NCI-H2227 (cell line): ENCODE measurements around the gene HERC6.
"Not testable (repeated sequence)": the region's sequence is repeated elsewhere in the genome, so short reads cannot be mapped to it uniquely, and the experiment has no call there.

Experiments used
- DNase-seq: peaks from one replicate; lab custom pipeline; 2025; ENCODE audit not compliant: unreplicated experiment; lab: John Stamatoyannopoulos, UW

The HERC6 gene

DNA sequence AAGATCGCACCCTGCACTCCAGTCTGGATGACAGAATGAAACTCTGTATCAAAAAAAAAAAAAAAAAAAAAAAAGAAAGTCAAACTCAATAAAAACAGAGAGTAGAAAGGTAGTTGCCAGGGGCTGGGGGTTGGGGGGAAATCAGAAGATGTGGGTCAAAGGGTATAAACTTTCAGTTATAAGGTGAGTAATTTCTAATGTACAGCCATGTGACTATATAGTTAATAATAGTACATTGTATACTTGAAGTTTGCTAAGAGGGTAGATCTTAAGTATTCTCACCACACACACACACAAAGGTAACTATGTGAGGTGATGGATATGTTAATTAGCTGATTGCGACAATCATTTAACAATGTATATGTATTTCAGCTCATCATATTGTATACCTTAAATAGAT, 11.5 kb downstream of the HERC6 start:
- no peak for DNase-seq

DNA sequence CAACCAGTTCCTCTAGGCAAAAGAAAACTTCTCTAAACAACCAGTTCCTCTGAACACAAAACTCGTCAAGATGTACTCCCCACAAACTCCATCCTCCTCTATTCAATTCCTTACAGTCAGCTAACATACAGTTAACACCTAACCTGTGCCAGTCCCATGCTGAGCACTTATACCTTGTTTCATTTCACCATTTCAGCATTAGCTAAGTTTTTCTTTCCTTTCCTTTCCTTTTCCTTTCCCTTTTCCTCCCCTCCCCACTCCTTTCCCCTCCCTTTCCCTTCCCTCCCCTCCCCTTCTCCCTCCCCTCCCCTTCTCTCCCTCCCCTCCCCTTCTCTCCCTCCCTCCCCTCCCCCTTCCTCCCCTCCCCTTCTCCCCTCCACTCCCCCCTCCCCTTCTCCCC, 13.1 kb downstream of the HERC6 start:
- no peak for DNase-seq

- DNase-seq: no peak
Observed at GRCh38 chr4:88396681-88397080, 18.0 kb downstream of the HERC6 start.

DNA sequence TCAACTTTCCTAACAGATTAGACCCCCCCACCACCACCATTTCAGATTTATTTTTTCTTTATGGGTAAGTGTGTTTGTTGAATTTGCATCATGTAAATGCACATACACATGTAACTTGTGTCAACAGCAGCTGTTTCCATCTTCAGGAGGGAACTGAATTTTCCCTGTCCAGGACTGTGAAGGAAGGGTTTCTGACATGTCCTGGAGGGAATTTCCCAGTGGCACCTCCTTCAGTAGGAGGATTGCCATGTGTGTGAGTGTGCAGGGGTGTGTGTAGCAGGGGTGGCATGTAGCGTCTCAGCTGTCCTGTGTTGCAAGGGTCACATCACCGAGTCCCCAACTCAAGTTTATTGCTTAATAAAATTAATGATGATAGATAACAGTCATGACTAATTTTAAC, 19.7 kb downstream of the HERC6 start:
- no peak for DNase-seq

DNA sequence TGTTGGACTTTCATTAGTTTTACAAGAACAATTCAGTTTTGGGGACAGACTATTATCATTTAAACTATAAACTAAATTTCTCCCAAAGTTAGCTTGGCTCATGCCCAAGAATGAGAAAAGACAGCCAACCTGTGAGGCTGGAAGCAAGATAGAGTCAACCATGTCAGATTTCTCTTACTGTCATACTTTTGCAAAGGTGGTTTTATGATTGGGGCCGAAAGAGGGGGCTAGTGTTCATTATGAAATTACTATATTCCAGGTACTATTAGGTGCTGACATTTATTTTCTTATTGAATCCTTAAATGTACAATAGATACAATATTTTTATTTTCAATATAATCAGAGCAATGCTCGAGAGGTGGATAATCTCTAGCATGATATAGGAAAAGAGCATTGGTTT, 30.6 kb downstream of the HERC6 start:
- DNase-seq: no peak

DNA sequence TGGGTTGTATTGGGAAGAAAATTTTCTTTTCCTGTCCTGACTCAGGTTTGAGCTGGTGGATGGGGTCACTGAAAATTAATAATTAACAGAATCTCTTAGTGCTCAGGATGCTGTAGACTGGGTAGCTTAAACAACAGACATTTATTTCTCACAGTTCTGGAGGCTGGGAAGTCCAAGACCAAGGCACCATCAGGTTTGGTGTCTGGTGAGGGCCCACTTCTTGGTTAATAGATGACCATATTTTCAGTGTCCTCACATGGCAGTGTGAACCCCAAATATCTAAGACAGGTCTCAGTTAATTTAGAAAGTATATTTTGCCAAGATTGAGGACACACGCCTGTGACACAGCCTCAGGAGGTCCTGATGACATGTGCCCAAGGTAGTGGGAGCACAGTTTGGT, 31.1 kb downstream of the HERC6 start:
- no peak for DNase-seq

GRCh38 chr4:88411491-88412096, 32.9 kb downstream of the HERC6 start:
- no peak for DNase-seq

DNA sequence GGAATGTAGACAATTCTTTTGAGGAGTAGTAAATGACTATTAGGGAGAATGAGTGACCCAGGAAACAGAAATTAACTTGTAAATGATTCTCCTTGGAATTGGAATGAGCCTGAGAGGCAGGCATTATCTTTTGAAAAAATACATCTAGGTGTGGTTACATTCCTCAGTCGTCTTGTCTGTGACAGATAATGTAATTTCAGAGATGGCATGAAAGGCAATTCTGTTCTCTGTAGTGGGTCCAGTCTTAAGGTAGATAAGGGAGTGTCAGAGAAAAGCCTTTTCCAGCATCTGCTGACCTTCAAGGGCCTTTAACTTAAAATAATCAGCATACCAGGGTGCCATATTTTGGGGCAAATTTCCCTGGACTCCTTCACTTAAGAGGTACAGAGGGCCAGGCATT, 35.1 kb downstream of the HERC6 start:
- no peak for DNase-seq

DNA sequence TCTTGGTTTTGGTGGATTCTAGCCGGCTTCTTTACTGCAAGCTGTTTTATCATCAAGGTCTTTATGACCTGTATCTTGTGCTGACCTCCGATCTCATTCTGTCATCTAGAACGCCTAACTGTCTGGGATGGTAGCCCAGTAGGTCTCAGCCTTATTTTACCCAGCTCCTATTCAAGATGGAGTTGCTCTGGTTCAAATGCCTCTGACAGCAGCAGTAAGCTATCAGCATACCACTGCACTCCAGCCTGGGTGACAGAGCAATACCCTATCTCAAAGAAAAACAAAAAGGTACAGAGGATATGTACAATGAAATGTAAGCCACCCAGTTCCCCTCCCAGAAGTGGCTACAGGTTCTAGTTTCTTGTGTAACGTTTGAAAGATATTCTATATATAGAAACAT, 36.1 kb downstream of the HERC6 start:
- DNase-seq: no peak

DNA sequence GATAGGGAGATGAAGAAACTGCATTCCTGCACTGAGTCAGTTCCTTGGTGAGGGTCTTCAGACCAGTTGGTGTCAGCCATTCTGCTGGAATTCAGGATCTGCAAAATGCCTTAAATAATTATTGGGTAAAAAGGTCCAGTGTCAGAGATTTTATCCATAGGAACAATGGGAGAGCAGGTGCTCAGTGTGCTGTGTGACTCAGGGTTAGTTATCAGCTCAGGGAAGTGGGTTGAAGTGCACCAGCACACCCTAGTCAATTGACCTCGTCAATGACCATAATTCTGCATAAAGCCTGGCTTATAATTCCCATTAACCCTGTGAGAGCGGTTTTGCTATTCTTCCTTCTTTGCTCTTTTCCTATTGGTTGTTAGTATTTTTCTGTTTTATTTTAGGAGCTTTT, 37.3 kb downstream of the HERC6 start:
- no peak for DNase-seq

DNA sequence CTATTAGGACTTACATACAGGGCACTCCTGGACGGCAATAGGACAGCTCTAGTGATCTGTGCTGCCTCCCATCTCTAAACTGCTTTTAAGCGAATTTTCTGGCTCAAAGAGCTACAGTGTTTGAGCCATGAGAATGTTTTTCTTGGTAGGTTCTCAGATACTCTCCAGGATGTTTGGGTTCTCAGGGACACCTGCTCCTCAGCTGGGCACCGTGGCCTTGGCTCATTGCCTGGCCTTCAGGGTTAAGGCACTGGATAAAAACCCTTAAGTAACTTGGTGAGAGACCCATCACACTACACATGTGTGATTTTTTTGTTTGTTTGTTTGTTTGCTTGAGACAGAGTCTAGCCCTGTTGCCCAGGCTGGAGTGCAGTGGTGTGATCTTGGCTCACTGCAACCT, 39.8 kb downstream of the HERC6 start:
- no peak for DNase-seq

GRCh38 chr4:88419874-88420273, 41.2 kb downstream of the HERC6 start:
- DNase-seq: no peak

GRCh38 chr4:88420844-88421243, 42.2 kb downstream of the HERC6 start:
- no peak for DNase-seq

DNA sequence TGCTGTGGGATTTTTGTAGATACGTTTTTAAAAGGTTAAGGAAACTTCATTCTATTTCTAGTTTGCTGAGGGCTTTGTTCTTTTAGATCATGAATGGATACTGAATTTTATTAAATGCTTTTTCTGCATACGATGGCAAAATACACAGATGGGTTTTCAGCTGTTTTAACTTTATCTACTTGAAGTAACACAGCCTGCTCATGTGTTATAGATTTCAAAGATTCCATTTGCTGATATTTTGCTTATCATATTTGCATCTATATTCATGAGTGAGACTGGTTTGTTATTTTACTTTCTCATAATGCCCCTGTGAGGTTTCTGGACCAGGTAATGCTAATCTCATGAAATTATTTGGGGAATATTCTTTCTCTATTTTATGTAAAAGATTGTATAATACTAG, 43.8 kb downstream of the HERC6 start:
- no peak for DNase-seq

- no peak for DNase-seq
Observed at GRCh38 chr4:88429401-88429800, 50.7 kb downstream of the HERC6 start.

- no peak for DNase-seq
Observed at GRCh38 chr4:88435987-88436693, 57.5 kb downstream of the HERC6 start.

GRCh38 chr4:88437873-88438272, 59.2 kb downstream of the HERC6 start:
- DNase-seq: not testable (repeated sequence)

DNA sequence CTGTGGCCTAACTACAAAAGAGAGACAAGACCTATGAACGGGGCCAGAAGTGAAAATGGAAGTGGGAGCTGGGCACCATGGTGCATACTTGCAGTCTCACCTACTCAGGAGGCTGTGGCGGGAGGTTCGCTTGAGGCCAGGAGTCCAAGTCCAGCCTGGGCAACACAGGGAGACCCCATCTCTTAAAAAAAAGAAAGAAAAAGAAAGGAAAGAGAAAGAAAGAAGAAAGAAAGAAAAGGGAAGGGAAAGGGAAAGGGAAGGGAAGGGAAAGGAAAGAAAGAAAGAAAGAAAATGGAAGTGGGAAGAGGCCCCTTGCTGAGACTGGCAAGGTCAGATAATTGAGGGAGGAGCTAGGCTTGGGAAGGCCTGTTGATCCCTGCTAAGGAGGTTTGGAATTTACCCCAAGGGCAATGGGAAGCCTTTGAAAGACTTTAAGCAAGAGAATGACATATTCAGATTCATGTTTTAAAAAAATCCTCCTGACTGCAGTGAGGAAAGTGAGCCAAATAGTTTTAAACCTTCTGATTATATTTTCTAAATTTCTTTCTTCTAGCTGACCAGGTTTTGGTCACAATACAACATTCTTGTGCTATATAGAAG, 60.6 kb downstream of the HERC6 start:
- DNase-seq: no peak

DNA sequence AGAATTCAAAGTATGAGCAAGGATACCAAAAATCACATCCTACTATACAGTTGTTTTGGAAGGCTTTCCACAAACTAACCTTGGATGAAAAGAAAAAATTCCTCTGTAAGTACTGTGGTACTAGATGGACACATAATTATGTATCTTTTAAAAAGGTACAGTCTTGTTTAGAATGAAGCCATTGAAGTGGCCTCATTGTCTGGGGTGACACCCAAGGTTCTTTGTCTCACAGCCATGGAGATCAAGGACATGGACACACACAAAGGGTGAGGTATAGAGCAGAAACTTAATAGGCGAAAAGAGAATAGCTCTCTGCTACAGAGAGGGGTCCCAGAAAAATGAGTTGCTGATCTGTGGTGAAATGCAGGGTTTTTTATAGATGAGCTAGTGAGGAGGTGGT, 61.5 kb downstream of the HERC6 start:
- no peak for DNase-seq

DNA sequence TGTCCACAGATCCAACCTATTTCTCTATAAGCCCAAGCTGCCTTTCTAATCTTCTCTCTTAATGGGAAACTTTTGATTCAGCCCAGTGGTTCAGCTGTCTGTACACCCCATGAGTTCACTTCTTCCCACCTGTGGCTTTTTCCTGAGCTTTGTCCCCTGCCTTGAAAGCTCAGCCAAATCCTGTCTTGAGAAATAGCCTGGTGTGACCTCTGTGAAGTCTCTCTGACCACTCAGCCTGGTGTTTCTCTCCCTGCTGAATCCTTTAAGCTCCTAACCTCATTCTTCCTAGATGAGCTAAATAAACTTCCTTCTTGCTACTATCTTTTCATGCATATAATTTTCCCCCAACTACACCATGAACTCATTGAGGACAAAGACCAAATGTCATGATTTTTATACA, 63.0 kb downstream of the HERC6 start:
- no peak for DNase-seq

DNA sequence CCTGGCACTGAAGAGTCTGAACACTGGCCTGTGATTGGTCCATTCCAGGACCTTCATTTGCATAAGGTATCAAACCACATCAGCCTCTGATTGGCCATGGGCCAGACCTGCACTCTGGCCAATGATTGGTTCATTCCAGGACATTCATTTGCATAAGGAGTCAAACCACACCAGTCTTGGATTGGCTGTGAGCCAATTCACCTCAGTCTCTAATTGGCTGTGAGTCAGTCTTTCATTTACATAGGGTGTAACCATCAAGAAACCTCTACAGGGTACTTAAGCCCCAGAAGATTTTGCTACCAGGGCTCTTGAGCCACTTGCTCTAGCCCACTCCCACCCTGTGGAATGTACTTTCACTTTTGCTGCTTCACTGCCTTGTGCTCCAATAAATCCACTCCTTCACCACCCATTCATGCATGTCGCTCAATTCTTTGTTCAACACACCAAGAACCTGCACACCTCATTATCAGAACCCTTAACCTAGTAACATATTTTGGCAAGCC, 64.1 kb downstream of the HERC6 start:
- DNase-seq: no peak

DNA sequence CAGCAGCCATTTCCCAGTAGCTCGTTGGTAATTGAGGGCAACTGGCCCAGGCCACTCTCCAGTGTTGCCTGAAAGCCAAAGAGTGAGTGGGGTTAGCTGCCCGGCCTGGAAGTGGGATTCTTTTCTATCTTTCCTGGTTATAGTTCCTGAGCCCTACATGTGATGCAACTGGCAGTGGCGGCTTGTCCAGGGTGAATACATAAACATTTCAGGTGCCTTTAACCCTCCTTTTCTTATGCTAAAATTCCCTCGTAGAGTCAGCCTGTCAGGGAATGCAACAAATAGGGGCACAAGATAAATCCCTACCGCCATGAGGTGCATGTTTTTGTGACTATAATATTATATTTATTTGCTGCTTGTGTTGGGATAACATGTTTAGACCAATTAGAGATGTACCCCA, 64.8 kb downstream of the HERC6 start:
- DNase-seq: no peak

DNA sequence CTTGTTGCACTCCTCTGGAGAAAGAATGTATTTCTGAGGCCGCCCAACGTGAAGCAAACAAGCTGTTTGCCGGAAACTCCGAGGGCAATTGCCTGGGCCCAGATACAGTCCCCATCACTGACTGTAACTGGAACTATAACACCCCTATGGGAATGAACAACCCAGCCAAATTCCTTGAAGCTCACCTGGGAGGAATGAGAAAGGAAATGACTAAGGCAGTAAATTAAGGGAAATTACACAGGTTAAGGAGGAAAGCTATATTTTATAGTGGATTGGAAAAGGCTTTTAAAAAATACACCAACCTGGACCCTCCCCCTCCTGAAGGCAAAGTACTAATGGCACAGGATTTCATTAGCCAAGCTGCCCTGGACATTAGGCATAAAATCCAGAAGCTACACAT, 66.6 kb downstream of the HERC6 start:
- DNase-seq: no peak
